Measurements from ENCODE around the gene PSTPIP1.

DNA sequence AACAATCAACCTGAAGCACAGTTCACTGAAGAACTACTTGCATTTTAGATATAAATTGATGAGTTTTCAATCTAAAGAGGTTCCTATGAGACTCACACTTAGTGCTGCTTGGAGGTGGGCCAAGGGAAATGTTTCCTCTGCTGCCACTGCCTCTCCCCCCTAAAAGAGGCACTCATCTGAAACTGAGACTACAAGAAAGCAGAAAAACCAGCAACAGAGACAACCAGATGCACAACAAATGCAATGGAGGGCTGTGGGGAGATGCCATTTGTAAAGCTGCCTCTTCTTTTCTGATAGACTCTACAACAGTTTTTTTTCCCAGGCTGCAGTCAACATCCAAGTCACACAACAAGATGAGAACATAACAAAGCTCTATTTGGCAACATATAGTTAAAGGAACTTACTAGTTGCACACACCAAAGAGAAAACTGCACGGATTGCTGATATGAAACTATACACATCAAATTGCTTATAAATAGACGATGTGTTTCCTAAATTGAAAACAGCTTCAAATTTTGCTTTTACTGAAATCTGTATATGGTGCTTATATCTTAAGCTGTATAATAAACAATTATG is 64.9 kb downstream of the PSTPIP1 start:
- TF ChIP-seq, protein P1, sequence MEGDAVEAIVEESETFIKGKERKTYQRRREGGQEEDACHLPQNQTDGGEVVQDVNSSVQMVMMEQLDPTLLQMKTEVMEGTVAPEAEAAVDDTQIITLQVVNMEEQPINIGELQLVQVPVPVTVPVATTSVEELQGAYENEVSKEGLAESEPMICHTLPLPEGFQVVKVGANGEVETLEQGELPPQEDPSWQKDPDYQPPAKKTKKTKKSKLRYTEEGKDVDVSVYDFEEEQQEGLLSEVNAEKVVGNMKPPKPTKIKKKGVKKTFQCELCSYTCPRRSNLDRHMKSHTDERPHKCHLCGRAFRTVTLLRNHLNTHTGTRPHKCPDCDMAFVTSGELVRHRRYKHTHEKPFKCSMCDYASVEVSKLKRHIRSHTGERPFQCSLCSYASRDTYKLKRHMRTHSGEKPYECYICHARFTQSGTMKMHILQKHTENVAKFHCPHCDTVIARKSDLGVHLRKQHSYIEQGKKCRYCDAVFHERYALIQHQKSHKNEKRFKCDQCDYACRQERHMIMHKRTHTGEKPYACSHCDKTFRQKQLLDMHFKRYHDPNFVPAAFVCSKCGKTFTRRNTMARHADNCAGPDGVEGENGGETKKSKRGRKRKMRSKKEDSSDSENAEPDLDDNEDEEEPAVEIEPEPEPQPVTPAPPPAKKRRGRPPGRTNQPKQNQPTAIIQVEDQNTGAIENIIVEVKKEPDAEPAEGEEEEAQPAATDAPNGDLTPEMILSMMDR (IDR thresholded peaks at IDR 0.05): no peak
- TF ChIP-seq POLR2A (IDR thresholded peaks at IDR 0.05): no peak

Measured in lower leg skin (tissue), 3 donors.